Upper lobe of left lung (tissue), 4 donors: Measurements from ENCODE around the gene EFNA3.

ENCODE experiments used
- POLR2A ChIP-seq, 4 donors: fragments of 450-650 bp; IDR thresholded peaks; one replicate each; pipeline ENCODE4 v1.5.1; 2016 to 2017; ENCODE audit warnings: antibody characterized with exemption in 4 of 4, mild to moderate bottlenecking in 2 of 4
- POLR2AphosphoS5 ChIP-seq, 2 donors: sonication (generic); formaldehyde crosslinking; IDR thresholded peaks; one replicate each; pipeline ENCODE4 v1.5.1; 2017; ENCODE audit warnings: antibody characterized with exemption in 2 of 2

GRCh38 chr1:155060736-155061135, 17.9 kb upstream of the EFNA3 start:
- TF ChIP-seq POLR2AphosphoS5 (IDR thresholded peaks at IDR 0.05) (no peak), POLR2A (IDR thresholded peaks at IDR 0.05) (no peak)
